Stomach (tissue), 9 donors: ENCODE data around the gene GLT8D2. TPM values are rescaled to one million over a fixed set of nuclear protein-coding genes. Genes with fewer than 3 reads are reported as not detected.

Source experiments
- DNase-seq, 2 donors: peaks; one replicate each; pipeline versions ENCODE4 v3.0.0 to v3.0.0-alpha.2; 2013 to 2019
- H3K27ac ChIP-seq, 5 donors: fragments of 200-600 bp in 4 of 5; sonication (generic) in 4 of 5; one replicate each; pipeline ENCODE4 v1.5.1; 2013 to 2019; ENCODE audit warnings: mild to moderate bottlenecking in 1 of 5, moderate library complexity in 1 of 5
- H3K27me3 ChIP-seq, 3 donors: fragments of 200-600 bp; sonication (generic); one replicate each; pipeline ENCODE4 v1.5.1; 2017 to 2019; ENCODE audit warnings: mixed run types in 1 of 3
- H3K36me3 ChIP-seq, 4 donors: fragments of 200-600 bp; sonication (generic); 1 replicate in 3 of 4; 2 replicates in 1 of 4; pipeline ENCODE4 v1.5.1; 2016 to 2019
- H3K4me1 ChIP-seq, 4 donors: fragments of 200-600 bp; sonication (generic); one replicate each; pipeline ENCODE4 v1.5.1; 2016 to 2019
- H3K4me3 ChIP-seq, 4 donors: fragments of 200-600 bp; sonication (generic) in 3 of 4; one replicate each; pipeline ENCODE4 v1.5.1; 2016 to 2019; ENCODE audit warnings: mild to moderate bottlenecking in 1 of 4
- H3K9me3 ChIP-seq, 4 donors: fragments of 200-600 bp; sonication (generic); one replicate each; pipeline ENCODE4 v1.5.1; 2016 to 2019
- EP300 ChIP-seq: sonication (generic); formaldehyde crosslinking; IDR thresholded peaks from one replicate; pipeline ENCODE4 v1.6.1; 2017; ENCODE audit warnings: antibody characterized with exemption
- POLR2A ChIP-seq, 4 donors: fragments of 450-650 bp; IDR thresholded peaks; one replicate each; pipeline ENCODE4 v1.6.1; 2016; ENCODE audit warnings: antibody characterized with exemption in 4 of 4, control low read depth in 2 of 4, mild to moderate bottlenecking in 1 of 4, moderate library complexity in 1 of 4
- POLR2AphosphoS5 ChIP-seq, 3 donors: sonication (generic); formaldehyde crosslinking; IDR thresholded peaks; one replicate each; pipeline ENCODE4 v1.6.1; 2016; ENCODE audit warnings: antibody characterized with exemption in 3 of 3
- WGBS, 5 donors: extraction: QIAGEN DNeasy Blood & Tissue Kit in 3 of 5; methylation state at CpG; one replicate each; pipeline versions ENCODE4 v1.1.5 to v1.1.7; 2013 to 2018; 5-methylcytosine and 5-hydroxymethylcytosine counted together
- intact Hi-C: fragments of 100-400 bp; cut with DNase I; formaldehyde crosslinking; loops from one replicate; pipeline ENCODE4 v1.15.1; 2023; ENCODE audit warnings: low total_unique reads
- polyA plus RNA-seq, 3 donors: library from polyadenylated mRNA; stranded (reverse); fragments of 200-250 nt; gene quantifications; one replicate each; pipeline ENCODE4 v1.2.3, GENCODE V29; 2013
- total RNA-seq, 5 donors: library from RNA; depleted of rRNA; stranded (reverse); fragments of >200 nt; gene quantifications; one replicate each; pipeline versions ENCODE4 v1.1.0 to v1.2.3, GENCODE V29; 2014 to 2016
- TF ChIP-seq, protein P1 (sequence below), 7 experiments: fragments of 450-650 bp in 4 of 7; fragments of 200-600 bp in 3 of 7; sonication (generic) in 3 of 7; IDR thresholded peaks; one replicate each; pipeline ENCODE4 v1.5.1; 2016 to 2019; ENCODE audit warnings: antibody characterized with exemption in 7 of 7, control low read depth in 2 of 7, mild to moderate bottlenecking in 1 of 7
- donor health status: healthy with polysubstance abuse.
- donor health status: Bipolar disorder and iron deficiency.
- donor health status: healthy.

GLT8D2 gene
- total and polyA plus RNA-seq, 8 donors, result 3.0 to 27.5 (median 7.5) TPM

GRCh38 chr12:104079024-104079423 is 29.0 kb upstream of the GLT8D2 start:
- WGBS, 5 donors, result 71 to 91% (median 75%) methylated on average over 1 of the region's 1 CpG
- H3K4me3 ChIP-seq, result no peak overlapping the region

DNA sequence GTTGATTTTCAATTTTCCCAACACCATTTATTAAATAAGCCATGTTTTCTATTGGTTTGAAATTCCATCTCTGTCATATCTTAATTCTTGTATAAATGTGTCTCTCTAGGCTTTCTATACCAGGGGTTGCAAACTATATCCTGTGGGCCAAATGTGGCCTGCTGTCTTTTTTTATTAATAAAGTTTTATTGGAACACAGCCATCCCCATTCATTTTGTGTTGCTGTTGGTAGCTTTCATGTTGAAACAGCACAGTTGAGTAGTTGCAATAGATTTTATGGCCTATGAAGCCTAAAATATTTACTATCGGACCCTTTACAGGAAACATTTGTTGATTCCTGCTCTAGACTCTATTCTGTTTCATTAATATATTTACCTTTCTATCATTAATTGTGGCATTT is 23.7 kb upstream of the GLT8D2 start:
- H3K27ac ChIP-seq, result no peak overlapping the region
- H3K9me3 ChIP-seq, result no peaks in the 10 kb centered on the region
- WGBS, 5 donors, result 95 to 100% (median 97%) methylated on average over 1 of the region's 1 CpG
- peaks cover 10 to 46% (median 37%) of the 10 kb centered on the region in 4 donors for H3K36me3 ChIP-seq
- H3K27me3 ChIP-seq, result no peaks in the 10 kb centered on the region
- no peak for DNase-seq
- peaks cover 0 to 18% (median 7%) of the 10 kb centered on the region in 4 donors for H3K4me1 ChIP-seq
- H3K4me3 ChIP-seq, result no peak overlapping the region
- intact Hi-C loops, result no loop called here
- TF ChIP-seq POLR2A (IDR thresholded peaks at IDR 0.05), result no peak
- TF ChIP-seq POLR2AphosphoS5 (IDR thresholded peaks at IDR 0.05), result no peak
- TF ChIP-seq EP300, result no peak
- TF ChIP-seq, protein P1, sequence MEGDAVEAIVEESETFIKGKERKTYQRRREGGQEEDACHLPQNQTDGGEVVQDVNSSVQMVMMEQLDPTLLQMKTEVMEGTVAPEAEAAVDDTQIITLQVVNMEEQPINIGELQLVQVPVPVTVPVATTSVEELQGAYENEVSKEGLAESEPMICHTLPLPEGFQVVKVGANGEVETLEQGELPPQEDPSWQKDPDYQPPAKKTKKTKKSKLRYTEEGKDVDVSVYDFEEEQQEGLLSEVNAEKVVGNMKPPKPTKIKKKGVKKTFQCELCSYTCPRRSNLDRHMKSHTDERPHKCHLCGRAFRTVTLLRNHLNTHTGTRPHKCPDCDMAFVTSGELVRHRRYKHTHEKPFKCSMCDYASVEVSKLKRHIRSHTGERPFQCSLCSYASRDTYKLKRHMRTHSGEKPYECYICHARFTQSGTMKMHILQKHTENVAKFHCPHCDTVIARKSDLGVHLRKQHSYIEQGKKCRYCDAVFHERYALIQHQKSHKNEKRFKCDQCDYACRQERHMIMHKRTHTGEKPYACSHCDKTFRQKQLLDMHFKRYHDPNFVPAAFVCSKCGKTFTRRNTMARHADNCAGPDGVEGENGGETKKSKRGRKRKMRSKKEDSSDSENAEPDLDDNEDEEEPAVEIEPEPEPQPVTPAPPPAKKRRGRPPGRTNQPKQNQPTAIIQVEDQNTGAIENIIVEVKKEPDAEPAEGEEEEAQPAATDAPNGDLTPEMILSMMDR (IDR thresholded peaks at IDR 0.05), result no peak

More at GRCh38 chr12:104079024-104079423, 29.0 kb upstream of the GLT8D2 start:
- intact Hi-C loops, result no loop called here
- Histone ChIP-seq H3K27me3 (no peaks in the 10 kb centered on the region), H3K4me1 (peaks cover 0 to 28% (median 7%) of the 10 kb centered on the region in 4 donors), H3K27ac (no peak overlapping the region), H3K36me3 (peaks cover 15 to 49% (median 28%) of the 10 kb centered on the region in 4 donors), H3K9me3 (no peaks in the 10 kb centered on the region)
- no peak for TF ChIP-seq EP300
- TF ChIP-seq POLR2AphosphoS5 (IDR thresholded peaks at IDR 0.05), result no peak
- TF ChIP-seq, protein P1 (IDR thresholded peaks at IDR 0.05), result no peak
- TF ChIP-seq POLR2A (IDR thresholded peaks at IDR 0.05), result no peak
- no peak for DNase-seq

GRCh38 chr12:104072099-104072498 is 22.1 kb upstream of the GLT8D2 start:
- Histone ChIP-seq H3K27ac (no peak overlapping the region), H3K9me3 (no peaks in the 10 kb centered on the region), H3K4me1 (peaks cover 0 to 33% (median 14%) of the 10 kb centered on the region in 4 donors), H3K4me3 (no peak overlapping the region), H3K36me3 (peaks cover 10 to 60% (median 40%) of the 10 kb centered on the region in 4 donors), H3K27me3 (no peaks in the 10 kb centered on the region)
- intact Hi-C loops, result no loop called here
- DNase-seq, result no peak
- TF ChIP-seq EP300 (no peak), POLR2AphosphoS5 (IDR thresholded peaks at IDR 0.05) (no peak), POLR2A (IDR thresholded peaks at IDR 0.05) (no peak)
- TF ChIP-seq, protein P1 (IDR thresholded peaks at IDR 0.05), result no peak
- 81 to 96% (median 86%) methylated on average over 2 of the region's 2 CpGs for WGBS, 5 donors

DNA sequence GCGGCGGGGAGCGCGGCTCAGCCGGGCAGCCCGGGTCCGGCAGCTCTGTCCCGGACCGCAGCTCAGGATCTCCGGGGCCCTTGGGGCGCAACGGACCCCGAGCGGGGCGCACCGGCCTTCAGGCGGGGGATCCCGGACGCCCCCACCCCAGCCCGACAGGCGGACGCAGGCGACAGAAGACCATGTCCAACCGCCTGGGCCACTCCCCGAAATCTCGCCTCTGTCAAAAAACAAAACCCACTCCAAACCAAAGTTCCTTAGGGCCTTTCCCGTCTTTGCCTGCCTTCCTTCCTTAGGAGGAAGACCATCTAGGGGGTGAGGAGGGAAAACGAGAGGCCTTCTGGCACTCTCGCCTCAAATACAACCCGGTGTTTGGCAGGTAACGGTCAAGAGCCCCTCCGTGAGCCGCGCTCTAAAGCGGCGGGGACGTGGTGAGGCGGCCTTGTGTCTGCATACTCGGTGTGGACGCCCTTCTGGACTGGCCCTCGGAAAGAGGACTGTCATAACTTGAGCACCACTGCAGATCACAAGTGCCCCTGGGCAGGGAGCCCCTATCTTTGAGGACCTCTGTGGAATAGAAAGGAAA is 14.9 kb upstream of the GLT8D2 start:
- Histone ChIP-seq H3K27me3 (peaks cover 0 to 5% (median 0%) of the 10 kb centered on the region in 3 donors), H3K4me3 (peak overlapping the region; percentile 87 to 99 (median 96)), H3K4me1 (peaks cover 15 to 58% (median 41%) of the 10 kb centered on the region in 4 donors), H3K36me3 (peaks cover 0 to 35% (median 23%) of the 10 kb centered on the region in 4 donors), H3K9me3 (no peaks in the 10 kb centered on the region), H3K27ac (peak overlapping the region; percentile 89 to 94 (median 90))
- intact Hi-C loops, result no loop called here
- DNase-seq, result peak in 1 of 2 donors; percentile 40
- TF ChIP-seq EP300, result no peak
- no peak for TF ChIP-seq POLR2A (IDR thresholded peaks at IDR 0.05)
- no peak for TF ChIP-seq POLR2AphosphoS5 (IDR thresholded peaks at IDR 0.05)
- TF ChIP-seq, protein P1 (IDR thresholded peaks at IDR 0.05), result no peak
- WGBS, 5 donors, result 1 to 2% (median 1%) methylated on average over 25 to 41 of the region's 41 CpGs
